ENCODE measurements around the gene SLC9A9. TPM values are rescaled to one million over a fixed set of nuclear protein-coding genes. Genes with fewer than 3 reads are reported as not detected.
"Not testable (repeated sequence)": the region's sequence is repeated elsewhere in the genome, so short reads cannot be mapped to it uniquely, and the experiment has no call there.

SLC9A9 gene
- total and polyA plus RNA-seq, 4 donors = 12.0 to 39.7 (median 19.1) TPM

DNA sequence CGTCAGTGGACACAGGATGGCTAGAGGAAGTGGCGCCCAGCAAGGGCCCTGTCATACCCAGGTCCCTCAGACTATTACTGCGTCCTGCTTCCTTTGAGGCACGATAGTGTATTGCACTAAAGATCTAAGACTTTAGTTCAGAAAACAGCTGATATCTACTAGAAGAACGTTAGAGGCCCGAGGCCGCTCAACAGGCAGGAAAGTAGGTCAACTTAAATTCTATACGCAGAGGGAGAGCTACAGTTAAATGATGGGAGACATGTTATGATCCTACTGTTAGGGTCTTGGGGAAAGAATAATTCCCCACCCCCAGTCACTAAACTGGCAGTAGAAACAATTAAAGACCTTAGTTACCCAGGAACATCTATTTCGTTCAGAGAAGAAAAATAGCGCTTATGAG is 410.9 kb downstream of the SLC9A9 start:
- Histone ChIP-seq H3K36me3 (ENCODE audit: control insufficient read depth, insufficient read depth, low read length) (no peaks in the 10 kb centered on the region), H3K4me3 (ENCODE audit: low read depth, low read length) (no peak overlapping the region), H3K27ac (ENCODE audit: low read depth, low read length) (no peak overlapping the region), H3K9me3 (ENCODE audit: control insufficient read depth, insufficient read depth, low read length) (no peaks in the 10 kb centered on the region), H3K4me1 (ENCODE audit: control insufficient read depth, insufficient read depth, low read length) (no peaks in the 10 kb centered on the region), H3K27me3 (ENCODE audit: control insufficient read depth, insufficient read depth, low read length) (no peaks in the 10 kb centered on the region)
- no peak for DNase-seq (ENCODE audit: low read depth in 4 of 6, low spot score in 6 of 6)
- 95% methylated on average over 4 of the region's 10 CpGs for WGBS (ENCODE audit: insufficient coverage)

DNA sequence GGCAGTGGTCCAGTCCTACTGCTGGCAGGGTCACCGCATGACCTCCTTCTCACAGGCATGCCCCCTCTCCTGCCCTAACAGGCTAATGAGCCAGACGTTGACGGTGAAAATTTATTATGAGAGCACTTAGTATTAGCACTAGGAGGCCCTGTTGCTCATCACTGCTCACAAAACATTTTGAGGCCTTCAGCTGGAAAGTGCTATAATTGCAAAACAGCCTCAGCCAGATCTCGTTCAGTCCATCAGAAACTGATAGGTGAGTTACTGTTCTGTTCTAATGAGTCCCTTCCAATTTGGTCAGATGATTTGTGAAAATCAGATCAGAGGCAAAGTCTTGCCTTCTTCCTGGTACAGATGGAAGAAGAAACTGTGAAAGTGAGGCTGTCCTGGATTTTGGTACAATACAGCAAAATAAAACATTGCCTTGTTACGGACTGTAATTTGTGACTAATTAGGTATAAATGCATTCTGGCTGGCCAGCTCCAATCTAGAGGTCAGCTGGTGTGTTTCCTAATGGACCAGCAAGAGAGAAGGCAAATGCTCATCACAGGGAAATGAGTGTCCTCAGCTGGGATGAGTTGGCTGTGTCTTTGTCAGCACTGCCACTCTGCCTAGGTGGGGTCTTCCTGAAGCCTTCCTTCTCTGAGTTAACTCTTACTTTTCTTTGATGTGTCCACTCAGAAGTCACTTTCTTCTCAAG is 411.9 kb downstream of the SLC9A9 start:
- Histone ChIP-seq H3K9me3 (ENCODE audit: control insufficient read depth, insufficient read depth, low read length) (no peaks in the 10 kb centered on the region), H3K27me3 (ENCODE audit: control insufficient read depth, insufficient read depth, low read length) (no peaks in the 10 kb centered on the region), H3K4me1 (ENCODE audit: control insufficient read depth, insufficient read depth, low read length) (no peaks in the 10 kb centered on the region), H3K27ac (ENCODE audit: low read depth, low read length) (no peak overlapping the region), H3K4me3 (ENCODE audit: low read depth, low read length) (no peak overlapping the region), H3K36me3 (ENCODE audit: control insufficient read depth, insufficient read depth, low read length) (no peaks in the 10 kb centered on the region)
- 82% methylated on average over 5 of the region's 5 CpGs for WGBS (ENCODE audit: insufficient coverage)
- DNase-seq (ENCODE audit: low read depth in 4 of 6, low spot score in 6 of 6) = no peak

- H3K36me3 ChIP-seq (ENCODE audit: control insufficient read depth, insufficient read depth, low read length) = no peaks in the 10 kb centered on the region
- H3K4me3 ChIP-seq (ENCODE audit: low read depth, low read length) = no peak overlapping the region
- DNase-seq (ENCODE audit: low read depth in 4 of 6, low spot score in 6 of 6) = no peak
- no peaks in the 10 kb centered on the region for H3K4me1 ChIP-seq (ENCODE audit: control insufficient read depth, insufficient read depth, low read length)
- no CpG with 5 or more reads among the region's 4 CpGs for WGBS (ENCODE audit: insufficient coverage)
- no peak overlapping the region for H3K27ac ChIP-seq (ENCODE audit: low read depth, low read length)
- no peaks in the 10 kb centered on the region for H3K9me3 ChIP-seq (ENCODE audit: control insufficient read depth, insufficient read depth, low read length)
- no peaks in the 10 kb centered on the region for H3K27me3 ChIP-seq (ENCODE audit: control insufficient read depth, insufficient read depth, low read length)
Observed at GRCh38 chr3:143433787-143434378, 414.4 kb downstream of the SLC9A9 start.

- H3K4me3 ChIP-seq (ENCODE audit: low read depth, low read length); DNase-seq (ENCODE audit: low read depth in 4 of 6, low spot score in 6 of 6); H3K4me1 ChIP-seq (ENCODE audit: control insufficient read depth, insufficient read depth, low read length); H3K27ac ChIP-seq (ENCODE audit: low read depth, low read length); H3K27me3 ChIP-seq (ENCODE audit: control insufficient read depth, insufficient read depth, low read length); H3K9me3 ChIP-seq (ENCODE audit: control insufficient read depth, insufficient read depth, low read length); H3K36me3 ChIP-seq (ENCODE audit: control insufficient read depth, insufficient read depth, low read length): not testable (repeated sequence)
- WGBS (ENCODE audit: insufficient coverage) = 100% methylated on average over 2 of the region's 7 CpGs
Observed at GRCh38 chr3:143431298-143431697, 417.0 kb downstream of the SLC9A9 start.

DNA sequence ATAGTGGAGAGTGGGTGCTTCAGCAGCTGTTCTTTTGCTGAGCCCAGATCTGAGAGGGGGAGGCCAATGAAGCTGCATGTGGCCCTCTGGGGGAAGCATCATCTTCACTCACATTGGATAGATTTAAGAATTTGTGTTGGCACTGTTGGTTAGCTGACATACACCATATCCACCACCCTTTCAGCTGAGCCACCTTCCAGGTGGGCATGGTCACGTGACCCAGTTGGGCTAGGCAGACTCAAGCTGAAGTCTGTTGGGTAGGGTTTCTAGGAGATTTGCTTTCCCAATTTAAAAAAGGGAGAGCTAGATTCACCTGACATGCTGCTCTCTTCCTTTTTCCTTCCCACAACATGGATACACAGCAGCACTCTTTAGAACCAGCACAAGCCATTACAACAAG is 417.7 kb downstream of the SLC9A9 start:
- Histone ChIP-seq H3K27me3 (ENCODE audit: control insufficient read depth, insufficient read depth, low read length) (no peaks in the 10 kb centered on the region), H3K27ac (ENCODE audit: low read depth, low read length) (no peak overlapping the region), H3K36me3 (ENCODE audit: control insufficient read depth, insufficient read depth, low read length) (no peaks in the 10 kb centered on the region), H3K4me1 (ENCODE audit: control insufficient read depth, insufficient read depth, low read length) (no peaks in the 10 kb centered on the region), H3K9me3 (ENCODE audit: control insufficient read depth, insufficient read depth, low read length) (no peaks in the 10 kb centered on the region), H3K4me3 (ENCODE audit: low read depth, low read length) (no peak overlapping the region)
- WGBS (ENCODE audit: insufficient coverage) = no CpG with 5 or more reads among the region's 1 CpG
- no peak for DNase-seq (ENCODE audit: low read depth in 4 of 6, low spot score in 6 of 6)

- H3K4me1 ChIP-seq (ENCODE audit: control insufficient read depth, insufficient read depth, low read length) = no peaks in the 10 kb centered on the region
- H3K27ac ChIP-seq (ENCODE audit: low read depth, low read length) = no peak overlapping the region
- WGBS (ENCODE audit: insufficient coverage) = 100% methylated on average over 4 of the region's 5 CpGs
- no peaks in the 10 kb centered on the region for H3K9me3 ChIP-seq (ENCODE audit: control insufficient read depth, insufficient read depth, low read length)
- no peak overlapping the region for H3K4me3 ChIP-seq (ENCODE audit: low read depth, low read length)
- H3K36me3 ChIP-seq (ENCODE audit: control insufficient read depth, insufficient read depth, low read length) = no peaks in the 10 kb centered on the region
- DNase-seq (ENCODE audit: low read depth in 4 of 6, low spot score in 6 of 6) = no peak
- H3K27me3 ChIP-seq (ENCODE audit: control insufficient read depth, insufficient read depth, low read length) = no peaks in the 10 kb centered on the region
Observed at GRCh38 chr3:143429628-143430514, 418.4 kb downstream of the SLC9A9 start.

DNA sequence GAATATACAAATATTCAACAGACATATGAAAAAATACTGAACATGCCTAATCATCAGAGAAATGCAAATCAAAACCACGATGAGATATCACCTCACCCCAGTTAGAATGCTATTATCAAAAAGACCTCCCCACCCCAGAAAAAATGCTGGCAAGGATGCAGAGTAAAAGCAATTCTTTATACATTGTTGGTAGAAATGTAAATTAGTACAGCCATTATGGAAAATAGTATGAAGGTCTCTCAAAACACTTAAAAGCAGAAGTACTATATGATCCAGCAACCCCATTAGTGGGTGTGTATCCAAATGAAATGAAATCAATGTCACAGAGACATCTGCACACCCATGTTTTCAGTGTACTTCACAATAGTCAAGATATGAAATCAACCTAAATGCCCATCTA is 420.0 kb downstream of the SLC9A9 start:
- no peaks in the 10 kb centered on the region for H3K4me1 ChIP-seq (ENCODE audit: control insufficient read depth, insufficient read depth, low read length)

GRCh38 chr3:143427631-143428030 is 420.6 kb downstream of the SLC9A9 start:
- no CpG with 5 or more reads among the region's 1 CpG for WGBS (ENCODE audit: insufficient coverage)
- no peak for DNase-seq (ENCODE audit: low read depth in 4 of 6, low spot score in 6 of 6)
- no peaks in the 10 kb centered on the region for H3K9me3 ChIP-seq (ENCODE audit: control insufficient read depth, insufficient read depth, low read length)
- no peaks in the 10 kb centered on the region for H3K27me3 ChIP-seq (ENCODE audit: control insufficient read depth, insufficient read depth, low read length)
- no peak overlapping the region for H3K4me3 ChIP-seq (ENCODE audit: low read depth, low read length)
- no peaks in the 10 kb centered on the region for H3K4me1 ChIP-seq (ENCODE audit: control insufficient read depth, insufficient read depth, low read length)
- H3K36me3 ChIP-seq (ENCODE audit: control insufficient read depth, insufficient read depth, low read length) = no peaks in the 10 kb centered on the region
- no peak overlapping the region for H3K27ac ChIP-seq (ENCODE audit: low read depth, low read length)

More for the DNA sequence above, 420.0 kb downstream of the SLC9A9 start:
- Histone ChIP-seq H3K4me3 (ENCODE audit: low read depth, low read length) (no peak overlapping the region), H3K9me3 (ENCODE audit: control insufficient read depth, insufficient read depth, low read length) (no peaks in the 10 kb centered on the region), H3K36me3 (ENCODE audit: control insufficient read depth, insufficient read depth, low read length) (no peaks in the 10 kb centered on the region), H3K27ac (ENCODE audit: low read depth, low read length) (no peak overlapping the region), H3K27me3 (ENCODE audit: control insufficient read depth, insufficient read depth, low read length) (no peaks in the 10 kb centered on the region)
- WGBS (ENCODE audit: insufficient coverage) = no CpG with 5 or more reads among the region's 1 CpG
- no peak for DNase-seq (ENCODE audit: low read depth in 4 of 6, low spot score in 6 of 6)

GRCh38 chr3:143424874-143425273 is 423.4 kb downstream of the SLC9A9 start:
- no peaks in the 10 kb centered on the region for H3K27me3 ChIP-seq (ENCODE audit: control insufficient read depth, insufficient read depth, low read length)
- no peaks in the 10 kb centered on the region for H3K4me1 ChIP-seq (ENCODE audit: control insufficient read depth, insufficient read depth, low read length)
- no peaks in the 10 kb centered on the region for H3K36me3 ChIP-seq (ENCODE audit: control insufficient read depth, insufficient read depth, low read length)
- peaks cover 2% of the 10 kb centered on the region for H3K9me3 ChIP-seq (ENCODE audit: control insufficient read depth, insufficient read depth, low read length)
- no peak overlapping the region for H3K4me3 ChIP-seq (ENCODE audit: low read depth, low read length)
- no CpG with 5 or more reads among the region's 1 CpG for WGBS (ENCODE audit: insufficient coverage)
- DNase-seq (ENCODE audit: low read depth in 4 of 6, low spot score in 6 of 6) = no peak
- H3K27ac ChIP-seq (ENCODE audit: low read depth, low read length) = no peak overlapping the region
